ENCODE data around the gene CLEC20A. TPM values are rescaled to one million over a fixed set of nuclear protein-coding genes. Genes with fewer than 3 reads are reported as not detected.
A peak's percentile ranks its signal among the peaks of the same experiment; 100 is the strongest.

CLEC20A gene
- total RNA-seq, 2 donors from 2014 or later = 0.48 TPM; not detected in 1

- no peaks in the 10 kb centered on the region for H3K36me3 ChIP-seq
- TF ChIP-seq, protein P1, sequence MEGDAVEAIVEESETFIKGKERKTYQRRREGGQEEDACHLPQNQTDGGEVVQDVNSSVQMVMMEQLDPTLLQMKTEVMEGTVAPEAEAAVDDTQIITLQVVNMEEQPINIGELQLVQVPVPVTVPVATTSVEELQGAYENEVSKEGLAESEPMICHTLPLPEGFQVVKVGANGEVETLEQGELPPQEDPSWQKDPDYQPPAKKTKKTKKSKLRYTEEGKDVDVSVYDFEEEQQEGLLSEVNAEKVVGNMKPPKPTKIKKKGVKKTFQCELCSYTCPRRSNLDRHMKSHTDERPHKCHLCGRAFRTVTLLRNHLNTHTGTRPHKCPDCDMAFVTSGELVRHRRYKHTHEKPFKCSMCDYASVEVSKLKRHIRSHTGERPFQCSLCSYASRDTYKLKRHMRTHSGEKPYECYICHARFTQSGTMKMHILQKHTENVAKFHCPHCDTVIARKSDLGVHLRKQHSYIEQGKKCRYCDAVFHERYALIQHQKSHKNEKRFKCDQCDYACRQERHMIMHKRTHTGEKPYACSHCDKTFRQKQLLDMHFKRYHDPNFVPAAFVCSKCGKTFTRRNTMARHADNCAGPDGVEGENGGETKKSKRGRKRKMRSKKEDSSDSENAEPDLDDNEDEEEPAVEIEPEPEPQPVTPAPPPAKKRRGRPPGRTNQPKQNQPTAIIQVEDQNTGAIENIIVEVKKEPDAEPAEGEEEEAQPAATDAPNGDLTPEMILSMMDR (IDR thresholded peaks at IDR 0.05) = peak; percentile 86 to 92
- no peak overlapping the region for H3K4me3 ChIP-seq
- peak overlapping the region in 1 of 2 donors; percentile 19 for H3K27ac ChIP-seq
- H3K4me1 ChIP-seq = peaks cover 0 to 25% of the 10 kb centered on the region in 2 donors
- no peaks in the 10 kb centered on the region for H3K9me3 ChIP-seq
- H3K27me3 ChIP-seq = no peaks in the 10 kb centered on the region
- DNase-seq (ENCODE audit: low spot score) = peak; percentile 93
Measured at GRCh38 chr1:178532392-178532791, 35.6 kb upstream of the CLEC20A start.

DNA sequence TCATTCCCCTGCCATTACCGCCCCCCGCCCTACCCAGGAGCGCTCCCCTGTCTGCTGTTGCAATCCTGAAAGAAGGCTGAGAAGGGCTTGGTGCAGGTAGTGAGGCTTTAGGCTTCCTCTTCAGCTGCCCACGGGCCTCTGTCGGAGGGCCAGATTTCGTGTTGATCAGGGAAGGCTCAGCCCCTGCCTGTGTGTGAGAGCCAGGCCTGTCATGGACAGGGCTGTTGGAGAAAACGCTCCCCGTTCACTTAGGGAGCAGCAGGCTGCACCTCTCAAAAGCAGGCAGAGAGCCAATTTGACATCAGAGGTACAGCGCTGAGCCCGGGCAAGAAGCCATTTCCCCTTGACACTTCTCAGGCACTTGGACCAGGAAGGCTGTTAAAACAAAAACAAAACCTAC, 35.1 kb upstream of the CLEC20A start:
- no peaks in the 10 kb centered on the region for H3K27me3 ChIP-seq
- no peak overlapping the region for H3K4me3 ChIP-seq
- H3K4me1 ChIP-seq = peaks cover 0 to 22% of the 10 kb centered on the region in 2 donors
- peak overlapping the region in 1 of 2 donors; percentile 19 for H3K27ac ChIP-seq
- no peaks in the 10 kb centered on the region for H3K9me3 ChIP-seq
- H3K36me3 ChIP-seq = no peaks in the 10 kb centered on the region
- TF ChIP-seq, protein P1 (IDR thresholded peaks at IDR 0.05) = no peak
- no peak for DNase-seq (ENCODE audit: low spot score)

GRCh38 chr1:178530502-178530901, 33.7 kb upstream of the CLEC20A start:
- no peak for DNase-seq (ENCODE audit: low spot score)
- Histone ChIP-seq H3K36me3 (no peaks in the 10 kb centered on the region), H3K27ac (no peak overlapping the region), H3K9me3 (no peaks in the 10 kb centered on the region), H3K27me3 (no peaks in the 10 kb centered on the region), H3K4me1 (peaks cover 0 to 18% of the 10 kb centered on the region in 2 donors), H3K4me3 (no peak overlapping the region)
- TF ChIP-seq, protein P1 (IDR thresholded peaks at IDR 0.05) = no peak

- Histone ChIP-seq H3K4me3 (no peak overlapping the region), H3K27me3 (no peaks in the 10 kb centered on the region), H3K36me3 (no peaks in the 10 kb centered on the region), H3K4me1 (peaks cover 0 to 18% of the 10 kb centered on the region in 2 donors), H3K9me3 (no peaks in the 10 kb centered on the region), H3K27ac (no peak overlapping the region)
- TF ChIP-seq, protein P1 (IDR thresholded peaks at IDR 0.05) = no peak
- no peak for DNase-seq (ENCODE audit: low spot score)
Measured at GRCh38 chr1:178530037-178530402, 33.3 kb upstream of the CLEC20A start.

GRCh38 chr1:178529364-178530036, 32.7 kb upstream of the CLEC20A start:
- Histone ChIP-seq H3K27ac (no peak overlapping the region), H3K4me1 (peaks cover 0 to 18% of the 10 kb centered on the region in 2 donors), H3K36me3 (no peaks in the 10 kb centered on the region), H3K4me3 (no peak overlapping the region), H3K27me3 (no peaks in the 10 kb centered on the region), H3K9me3 (no peaks in the 10 kb centered on the region)
- TF ChIP-seq, protein P1 (IDR thresholded peaks at IDR 0.05) = no peak
- DNase-seq (ENCODE audit: low spot score) = no peak

- H3K27me3 ChIP-seq = no peaks in the 10 kb centered on the region
- TF ChIP-seq, protein P1 (IDR thresholded peaks at IDR 0.05) = no peak
- no peaks in the 10 kb centered on the region for H3K9me3 ChIP-seq
- no peaks in the 10 kb centered on the region for H3K36me3 ChIP-seq
- no peak overlapping the region for H3K4me3 ChIP-seq
- no peak for DNase-seq (ENCODE audit: low spot score)
- H3K27ac ChIP-seq = no peak overlapping the region
- H3K4me1 ChIP-seq = peaks cover 0 to 18% of the 10 kb centered on the region in 2 donors
Measured at GRCh38 chr1:178528953-178529335, 32.2 kb upstream of the CLEC20A start.

Data from right atrium auricular region (tissue), 2 donors.